ENCODE measurements around the gene KCNH5.

KCNH5 gene

DNA sequence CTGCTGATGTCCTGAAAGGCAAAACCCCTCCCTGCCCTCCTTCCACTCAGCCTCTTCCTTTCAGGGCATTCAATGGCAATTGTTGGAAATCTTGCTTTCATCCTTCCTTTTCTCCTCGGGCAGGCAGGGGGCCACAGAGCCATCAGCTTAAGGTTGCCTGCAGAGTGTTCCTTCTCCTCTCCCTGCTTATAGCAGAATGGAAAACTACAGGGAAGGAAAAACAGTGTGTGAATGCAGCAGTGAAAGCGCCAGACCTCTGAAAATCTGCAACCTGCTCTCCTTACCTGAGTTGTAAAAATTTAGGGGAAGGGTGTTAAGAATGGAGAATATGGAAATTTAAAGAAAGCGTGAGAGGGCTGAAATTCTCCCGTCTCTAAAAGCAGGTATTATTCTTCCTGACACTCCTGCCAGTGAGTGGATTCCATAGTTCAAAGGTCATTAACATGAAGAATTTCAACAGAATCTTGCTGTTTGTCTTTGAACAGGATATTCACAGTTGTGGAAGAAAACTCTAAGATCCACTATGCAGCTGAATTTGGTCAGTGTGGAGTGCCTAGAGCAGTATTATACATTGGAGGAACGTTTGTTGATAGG, 348.8 kb downstream of the KCNH5 start:
- Histone ChIP-seq H3K79me2 (ENCODE audit: insufficient read depth, low read length) (no peaks in the 10 kb centered on the region), H3K9ac (ENCODE audit: low read length) (no peak overlapping the region)

DNA sequence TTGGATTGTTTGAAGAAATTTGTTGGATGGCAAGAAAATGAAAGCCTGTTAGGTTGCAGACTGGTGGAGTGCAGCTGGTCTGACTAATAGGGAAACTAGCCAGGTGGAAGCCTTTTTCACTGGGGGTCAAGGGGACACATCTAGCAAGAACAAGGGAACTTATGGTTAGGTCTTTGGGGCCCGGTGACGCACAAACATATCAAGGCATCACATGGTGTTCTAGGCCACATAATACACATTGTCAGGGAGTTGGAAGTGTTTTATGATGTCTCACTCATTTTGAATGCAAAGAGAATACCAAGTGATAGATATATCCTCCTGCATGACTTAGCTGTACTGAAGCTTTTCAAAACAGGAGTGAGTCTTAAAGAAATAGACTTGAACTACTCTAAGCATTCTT, 351.2 kb downstream of the KCNH5 start:
- no peaks in the 10 kb centered on the region for H3K9me2 ChIP-seq (replicated peaks; ENCODE audit: insufficient read depth, low read length)
- H3K4me2 ChIP-seq (ENCODE audit: low read depth, low read length, poor library complexity, severe bottlenecking) = no peak overlapping the region
- H3K36me3 ChIP-seq (ENCODE audit: low read length) = no peaks in the 10 kb centered on the region
- no peaks in the 10 kb centered on the region for H3K79me2 ChIP-seq (ENCODE audit: insufficient read depth, low read length)
- no peaks in the 10 kb centered on the region for H3K27me3 ChIP-seq (ENCODE audit: low read length)
- H4K20me1 ChIP-seq (ENCODE audit: low read depth, low read length) = no peaks in the 10 kb centered on the region
- no peak overlapping the region for H2AFZ ChIP-seq (ENCODE audit: low read depth, low read length, severe bottlenecking)
- no peak overlapping the region for H3K9ac ChIP-seq (ENCODE audit: low read length)
- H3F3A ChIP-seq (ENCODE audit: insufficient read depth) = no peaks in the 10 kb centered on the region
- no peak for TF ChIP-seq EZH2phosphoT487 (conservative IDR thresholded peaks at IDR 0.05; ENCODE audit: low read length)
- TF ChIP-seq, protein P1, sequence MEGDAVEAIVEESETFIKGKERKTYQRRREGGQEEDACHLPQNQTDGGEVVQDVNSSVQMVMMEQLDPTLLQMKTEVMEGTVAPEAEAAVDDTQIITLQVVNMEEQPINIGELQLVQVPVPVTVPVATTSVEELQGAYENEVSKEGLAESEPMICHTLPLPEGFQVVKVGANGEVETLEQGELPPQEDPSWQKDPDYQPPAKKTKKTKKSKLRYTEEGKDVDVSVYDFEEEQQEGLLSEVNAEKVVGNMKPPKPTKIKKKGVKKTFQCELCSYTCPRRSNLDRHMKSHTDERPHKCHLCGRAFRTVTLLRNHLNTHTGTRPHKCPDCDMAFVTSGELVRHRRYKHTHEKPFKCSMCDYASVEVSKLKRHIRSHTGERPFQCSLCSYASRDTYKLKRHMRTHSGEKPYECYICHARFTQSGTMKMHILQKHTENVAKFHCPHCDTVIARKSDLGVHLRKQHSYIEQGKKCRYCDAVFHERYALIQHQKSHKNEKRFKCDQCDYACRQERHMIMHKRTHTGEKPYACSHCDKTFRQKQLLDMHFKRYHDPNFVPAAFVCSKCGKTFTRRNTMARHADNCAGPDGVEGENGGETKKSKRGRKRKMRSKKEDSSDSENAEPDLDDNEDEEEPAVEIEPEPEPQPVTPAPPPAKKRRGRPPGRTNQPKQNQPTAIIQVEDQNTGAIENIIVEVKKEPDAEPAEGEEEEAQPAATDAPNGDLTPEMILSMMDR (IDR thresholded peaks at IDR 0.05; ENCODE audit: insufficient read depth, low read length, poor library complexity, severe bottlenecking) = no peak
- no peaks in the 10 kb centered on the region for H3K9me3 ChIP-seq (ENCODE audit: insufficient read depth, low read length)
- H3K4me3 ChIP-seq (ENCODE audit: insufficient read depth, low read length, poor library complexity, severe bottlenecking) = no peak overlapping the region
- no peak overlapping the region for H3K27ac ChIP-seq (ENCODE audit: low read depth, low read length)

More for the DNA sequence above, 348.8 kb downstream of the KCNH5 start:
- Histone ChIP-seq H3K9me2 (replicated peaks; ENCODE audit: insufficient read depth, low read length) (no peaks in the 10 kb centered on the region), H3K36me3 (ENCODE audit: low read length) (no peaks in the 10 kb centered on the region), H3K27ac (ENCODE audit: low read depth, low read length) (no peak overlapping the region), H3K4me3 (ENCODE audit: insufficient read depth, low read length, poor library complexity, severe bottlenecking) (no peak overlapping the region), H3F3A (ENCODE audit: insufficient read depth) (no peaks in the 10 kb centered on the region), H2AFZ (ENCODE audit: low read depth, low read length, severe bottlenecking) (no peak overlapping the region), H3K4me2 (ENCODE audit: low read depth, low read length, poor library complexity, severe bottlenecking) (no peak overlapping the region), H3K9me3 (ENCODE audit: insufficient read depth, low read length) (no peaks in the 10 kb centered on the region), H4K20me1 (ENCODE audit: low read depth, low read length) (no peaks in the 10 kb centered on the region), H3K27me3 (ENCODE audit: low read length) (no peaks in the 10 kb centered on the region)
- TF ChIP-seq, protein P1 (IDR thresholded peaks at IDR 0.05; ENCODE audit: insufficient read depth, low read length, poor library complexity, severe bottlenecking) = no peak
- TF ChIP-seq EZH2phosphoT487 (conservative IDR thresholded peaks at IDR 0.05; ENCODE audit: low read length) = no peak

DNA sequence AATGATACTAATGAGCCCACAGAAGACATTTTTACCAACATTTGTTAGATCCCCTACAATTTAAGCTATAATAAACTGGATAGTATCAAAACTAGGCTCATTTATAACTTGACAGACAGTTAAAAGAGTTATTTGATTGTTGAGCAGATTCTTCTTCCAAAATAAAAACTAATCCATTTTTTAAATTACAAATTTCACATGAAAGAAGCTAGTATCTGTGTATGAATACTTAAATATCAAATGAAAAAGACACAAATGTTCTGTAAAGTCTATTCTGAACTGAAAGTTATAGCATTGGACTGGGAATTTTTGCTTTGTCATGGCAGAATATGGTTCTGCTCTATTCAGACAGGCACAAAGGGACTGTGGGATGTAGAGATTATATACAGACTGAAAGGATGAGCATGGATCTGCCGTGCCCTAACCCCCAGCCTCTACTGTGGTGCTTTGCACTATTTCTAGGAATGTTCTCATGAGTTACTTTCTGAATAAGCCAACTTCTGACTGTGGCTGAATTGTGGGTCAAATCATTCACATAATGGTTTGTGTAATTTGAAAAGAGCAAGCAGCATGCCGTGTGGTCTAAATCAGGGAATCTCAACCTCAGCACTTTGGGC, 352.7 kb downstream of the KCNH5 start:
- H3K36me3 ChIP-seq (ENCODE audit: low read length) = no peaks in the 10 kb centered on the region
- no peak overlapping the region for H3K27ac ChIP-seq (ENCODE audit: low read depth, low read length)
- no peaks in the 10 kb centered on the region for H3K79me2 ChIP-seq (ENCODE audit: insufficient read depth, low read length)
- no peaks in the 10 kb centered on the region for H3K27me3 ChIP-seq (ENCODE audit: low read length)
- no peaks in the 10 kb centered on the region for H3K9me3 ChIP-seq (ENCODE audit: insufficient read depth, low read length)
- H3F3A ChIP-seq (ENCODE audit: insufficient read depth) = no peaks in the 10 kb centered on the region
- no peak overlapping the region for H3K4me2 ChIP-seq (ENCODE audit: low read depth, low read length, poor library complexity, severe bottlenecking)
- no peak overlapping the region for H3K9ac ChIP-seq (ENCODE audit: low read length)
- TF ChIP-seq, protein P1 (IDR thresholded peaks at IDR 0.05; ENCODE audit: insufficient read depth, low read length, poor library complexity, severe bottlenecking) = no peak
- no peak for TF ChIP-seq EZH2phosphoT487 (conservative IDR thresholded peaks at IDR 0.05; ENCODE audit: low read length)
- no peaks in the 10 kb centered on the region for H3K9me2 ChIP-seq (replicated peaks; ENCODE audit: insufficient read depth, low read length)
- H4K20me1 ChIP-seq (ENCODE audit: low read depth, low read length) = no peaks in the 10 kb centered on the region
- H2AFZ ChIP-seq (ENCODE audit: low read depth, low read length, severe bottlenecking) = no peak overlapping the region
- no peak overlapping the region for H3K4me3 ChIP-seq (ENCODE audit: insufficient read depth, low read length, poor library complexity, severe bottlenecking)
